Occipital lobe (tissue), 2 donors: ENCODE data around the gene DENR. TPM values are rescaled to one million over a fixed set of nuclear protein-coding genes. Genes with fewer than 3 reads are reported as not detected.
"Not testable (repeated sequence)": the region's sequence is repeated elsewhere in the genome, so short reads cannot be mapped to it uniquely, and the experiment has no call there.

Experiments used
- DNase-seq: peaks from one replicate; lab custom pipeline; 2025; lab: John Stamatoyannopoulos, UW
- total RNA-seq: library from RNA; depleted of rRNA; stranded (reverse); fragments of >200 nt; gene quantifications from one replicate; pipeline ENCODE4 v1.2.3, GENCODE V29; 2014

Gene DENR, protein sequence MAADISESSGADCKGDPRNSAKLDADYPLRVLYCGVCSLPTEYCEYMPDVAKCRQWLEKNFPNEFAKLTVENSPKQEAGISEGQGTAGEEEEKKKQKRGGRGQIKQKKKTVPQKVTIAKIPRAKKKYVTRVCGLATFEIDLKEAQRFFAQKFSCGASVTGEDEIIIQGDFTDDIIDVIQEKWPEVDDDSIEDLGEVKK
- total RNA-seq: 46.6 TPM

DNA sequence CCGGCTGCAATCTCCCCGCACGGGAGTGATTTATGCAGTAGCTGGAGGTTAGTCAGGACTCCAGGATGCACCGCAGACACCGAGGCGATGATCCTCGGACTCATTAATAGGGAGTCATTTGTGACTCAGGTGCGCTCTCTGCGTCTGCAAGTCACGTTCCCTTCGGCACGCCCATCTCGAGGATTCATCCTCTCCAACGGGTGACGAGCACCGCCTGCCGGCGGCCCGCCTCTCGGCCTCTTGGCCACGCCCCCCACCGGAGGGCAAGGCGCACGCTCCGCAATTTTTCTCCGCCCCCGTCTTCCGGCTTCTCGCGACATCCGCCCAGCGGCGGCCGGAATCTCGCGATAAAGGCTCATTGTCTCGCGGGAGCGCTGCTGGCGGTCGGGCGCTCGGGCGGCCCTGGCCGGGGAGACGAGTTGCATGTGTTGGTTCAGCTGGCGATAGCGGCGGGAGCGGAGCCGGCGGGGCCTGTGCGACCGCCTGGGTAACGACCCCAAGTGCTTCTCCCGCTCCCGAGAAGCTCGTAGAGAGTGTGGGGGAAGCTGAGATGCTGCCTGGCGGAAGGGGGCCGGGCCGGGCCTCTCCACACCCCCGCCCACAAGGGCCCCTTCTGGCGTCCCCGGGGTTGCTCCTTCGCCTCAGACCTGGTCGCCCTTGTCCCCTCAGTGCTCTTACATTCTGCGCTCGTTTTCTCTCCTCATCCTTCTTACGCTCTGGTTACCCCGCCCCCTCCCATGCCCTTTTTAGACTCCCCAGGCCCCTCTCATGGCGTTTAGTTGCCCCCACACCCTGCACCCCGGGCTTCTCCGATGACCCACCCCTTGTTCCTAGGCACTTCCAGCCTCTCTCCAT lies at the start of gene DENR:
Gene DENR, plus strand, starts transcription at position 361 of the 855 bp plus-strand sequence. CDS start 878 bp downstream, outside the sequence.
- peak; percentile 95 for DNase-seq

DNA sequence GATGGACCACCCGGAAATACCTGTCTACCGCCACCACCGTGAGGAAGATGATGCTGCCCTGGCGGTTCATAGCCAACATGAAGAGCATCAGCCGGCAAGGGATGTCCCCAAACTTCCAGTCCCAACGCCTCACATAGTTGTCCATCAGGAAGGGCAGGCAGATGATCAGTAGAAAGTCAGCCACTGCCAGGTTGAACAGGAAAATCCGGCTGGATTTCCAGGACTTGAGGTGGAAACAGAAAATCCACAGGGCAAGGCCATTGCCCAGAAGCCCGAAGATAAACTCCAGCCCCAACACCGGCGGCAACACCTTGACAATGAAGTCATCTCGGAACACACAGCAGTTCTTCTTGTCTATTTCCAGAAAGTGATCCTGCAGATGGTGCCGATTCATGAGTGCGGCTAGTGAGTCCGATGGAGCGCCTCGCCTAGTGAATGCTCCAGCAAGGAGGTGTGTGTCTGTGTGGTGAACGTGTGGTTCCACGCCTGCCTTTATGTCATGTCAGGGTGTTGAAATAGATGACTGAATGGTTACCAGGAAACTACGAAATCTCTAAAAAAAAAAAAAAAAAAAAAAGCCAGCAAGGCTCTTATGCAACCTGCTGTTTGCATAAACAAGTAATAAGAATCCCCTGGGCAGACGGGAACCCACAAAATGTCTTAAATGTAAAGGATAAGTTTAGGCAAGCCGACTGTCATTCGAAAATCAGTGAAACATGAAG lies 49.6 kb upstream of the DENR start, which contains the start of gene HCAR2:
Gene HCAR2, minus strand, starts transcription at position 468 of the 722 bp plus-strand sequence. Its CDS starts 74 bp downstream, at position 394.
- not testable (repeated sequence) for DNase-seq

DNA sequence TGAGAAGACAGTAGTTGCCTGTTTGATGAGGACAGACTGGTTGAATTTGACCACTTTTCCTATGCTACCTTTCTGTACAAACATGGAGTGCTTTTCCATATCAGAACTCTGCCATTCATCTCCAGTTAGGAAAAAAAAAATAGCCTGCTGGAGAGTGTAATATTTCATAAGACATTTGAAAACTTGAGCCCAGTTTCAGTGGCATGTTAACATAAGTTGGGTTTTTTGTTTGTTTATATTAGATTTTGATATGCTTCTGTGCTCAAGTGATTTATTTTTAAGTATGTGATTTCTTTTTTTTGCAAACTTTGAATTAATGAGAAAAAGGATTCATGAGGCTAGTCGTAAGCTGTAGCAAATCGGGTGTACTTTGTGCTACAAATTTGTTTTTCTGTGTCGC lies 48.8 kb upstream of the DENR start:
- not testable (repeated sequence) for DNase-seq

DNA sequence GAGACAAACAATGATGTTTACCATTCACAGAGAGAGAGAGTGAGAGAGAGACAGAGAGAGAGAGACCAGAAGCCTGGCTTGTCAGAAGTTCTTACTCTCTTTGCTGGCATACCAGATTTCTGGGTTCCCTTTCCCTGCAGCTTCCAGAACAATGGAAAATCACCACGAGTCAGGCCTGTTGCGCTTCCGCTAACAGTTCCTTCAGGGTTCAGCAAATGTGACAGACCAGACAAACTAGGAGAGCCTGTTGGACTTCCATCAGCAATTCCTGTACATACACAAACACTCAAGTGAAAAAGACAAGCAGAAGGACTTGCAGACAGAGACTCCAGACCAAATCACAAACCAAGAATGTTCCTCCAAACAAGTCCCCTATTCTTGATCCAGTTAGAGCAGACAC lies 43.3 kb upstream of the DENR start:
- DNase-seq: not testable (repeated sequence)

DNA sequence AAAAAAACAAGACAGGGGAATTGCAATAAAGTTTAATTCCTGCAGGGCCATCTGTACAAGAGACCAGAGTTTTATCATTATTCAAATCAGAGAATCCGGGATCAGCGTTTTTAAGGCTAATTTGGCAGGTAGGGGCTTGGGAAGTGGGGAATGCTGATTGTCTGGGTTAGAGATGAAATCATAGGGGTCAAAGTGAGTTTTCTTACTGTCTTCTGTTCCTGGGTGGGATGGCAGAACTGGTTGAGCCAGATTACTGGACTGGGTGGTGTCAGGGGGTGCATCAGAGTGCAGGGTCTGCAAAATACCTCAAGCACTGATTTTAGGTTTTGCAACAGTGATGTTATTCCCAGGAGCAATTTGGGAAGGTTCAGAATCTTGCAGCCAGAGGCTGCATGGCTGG lies 42.3 kb upstream of the DENR start:
- not testable (repeated sequence) for DNase-seq

DNA sequence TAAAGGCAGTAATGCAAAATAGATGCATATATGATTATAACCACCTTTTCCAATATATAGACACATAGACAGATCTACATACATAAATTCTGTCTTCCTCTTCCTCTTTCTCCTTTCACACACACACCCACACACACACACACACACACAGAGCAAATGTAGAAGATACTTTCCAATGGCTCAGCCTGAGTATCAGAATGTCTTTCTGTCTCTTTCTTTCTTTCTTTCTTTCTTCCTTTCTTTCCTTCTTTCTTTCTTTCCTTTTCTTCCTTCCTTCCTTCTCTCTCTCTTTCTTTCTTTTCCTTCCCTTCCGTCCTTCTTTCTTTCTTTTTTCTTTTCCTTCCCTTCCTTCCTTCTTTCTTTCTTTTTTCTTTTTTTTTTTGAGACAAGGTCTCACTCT lies 41.4 kb upstream of the DENR start:
- not testable (repeated sequence) for DNase-seq

DNA sequence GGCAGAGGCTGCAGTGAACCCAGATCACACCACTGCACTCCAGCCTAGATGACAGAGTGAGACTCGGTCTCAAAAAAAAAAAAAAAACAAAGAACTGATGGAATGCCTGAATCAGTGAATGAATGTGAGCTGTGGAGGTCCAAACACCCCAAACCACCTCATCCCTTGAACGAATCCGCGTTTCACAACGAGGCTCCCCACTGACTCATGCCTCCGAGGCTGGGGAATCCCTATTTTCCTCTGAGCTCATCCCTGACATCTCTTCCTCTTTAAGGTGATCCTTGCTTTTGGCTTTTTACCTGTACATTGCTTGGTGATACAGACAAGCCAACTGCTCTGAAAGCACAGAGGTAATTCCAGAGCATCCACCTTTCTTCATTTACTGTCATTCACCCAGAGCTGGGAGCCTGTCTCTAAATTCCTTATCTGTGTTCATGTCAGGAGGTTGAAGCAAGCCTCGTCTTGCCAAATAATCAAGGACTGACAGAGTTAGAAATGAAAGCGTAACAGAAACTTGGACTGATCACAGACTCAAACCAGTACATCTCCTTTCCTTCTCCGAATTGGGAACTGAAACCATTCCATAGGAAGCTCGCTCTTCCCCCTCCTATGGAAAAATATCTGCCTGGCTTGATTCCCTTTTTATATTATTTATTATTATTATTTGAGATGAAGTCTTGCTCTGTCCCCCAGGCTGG lies 39.0 kb upstream of the DENR start:
- DNase-seq: not testable (repeated sequence)

DNA sequence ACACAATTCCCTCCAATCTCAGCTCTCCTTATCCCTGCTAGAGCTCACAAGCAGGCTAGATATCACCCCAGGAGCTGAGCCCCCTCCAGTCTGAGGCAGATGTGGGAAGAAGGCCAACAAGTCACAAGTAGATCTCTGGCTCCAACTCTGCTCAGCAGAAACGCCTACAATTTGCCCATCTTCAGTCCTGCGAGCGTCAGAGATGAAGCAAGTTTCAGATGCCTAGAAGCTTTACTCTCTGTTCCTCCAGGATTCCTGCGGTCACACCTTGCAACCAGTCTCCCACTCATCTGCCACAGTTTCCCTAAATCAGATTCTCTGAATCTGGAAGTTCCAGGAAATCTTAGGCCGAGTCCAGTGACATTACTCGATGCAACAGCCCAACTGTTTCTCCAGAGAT lies 37.4 kb upstream of the DENR start:
- not testable (repeated sequence) for DNase-seq

DNA sequence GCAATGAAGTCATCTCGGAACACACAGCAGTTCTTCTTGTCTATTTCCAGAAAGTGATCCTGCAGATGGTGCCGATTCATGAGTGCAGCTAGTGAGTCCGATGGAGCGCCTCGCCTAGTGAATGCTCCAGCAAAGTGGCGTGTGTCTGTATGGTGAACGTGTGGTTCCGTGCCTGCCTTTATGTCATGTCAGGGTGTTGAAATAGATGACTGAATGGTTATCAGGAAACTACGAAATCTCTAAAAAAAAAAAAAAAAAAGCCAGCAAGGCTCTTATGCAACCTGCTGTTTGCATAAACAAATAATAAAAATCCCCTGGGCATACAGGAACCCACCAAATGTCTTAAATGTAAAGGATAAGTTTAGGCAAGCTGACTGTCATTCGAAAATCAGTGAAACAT lies 36.0 kb upstream of the DENR start, which contains the start of gene HCAR3:
Gene HCAR3, minus strand, starts transcription at position 154 of the 400 bp plus-strand sequence. Its CDS starts 74 bp downstream, at position 80.
- not testable (repeated sequence) for DNase-seq

DNA sequence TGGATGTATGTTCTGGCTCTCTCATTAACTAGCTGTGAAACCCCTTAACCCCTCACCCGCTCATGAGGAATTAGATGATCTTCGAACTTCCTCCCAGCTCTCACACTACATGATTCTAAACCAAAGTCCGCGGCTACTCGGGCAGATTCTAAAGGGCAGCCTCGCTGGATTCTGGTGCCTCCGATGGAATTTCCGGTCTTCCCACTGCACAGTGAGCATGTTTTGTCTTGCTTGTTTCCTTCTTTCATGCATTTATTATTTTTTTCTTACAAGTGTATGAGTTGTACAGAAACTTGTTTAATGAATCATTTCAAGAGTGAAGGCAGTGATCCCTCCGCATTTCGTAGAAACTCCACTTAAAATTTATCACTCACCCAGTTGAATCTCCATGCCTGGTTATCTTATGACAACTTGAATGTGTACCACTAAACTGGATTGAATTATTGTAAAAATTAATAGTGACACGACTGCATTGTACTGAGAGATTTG lies 31.5 kb upstream of the DENR start:
- DNase-seq: no peak

DNA sequence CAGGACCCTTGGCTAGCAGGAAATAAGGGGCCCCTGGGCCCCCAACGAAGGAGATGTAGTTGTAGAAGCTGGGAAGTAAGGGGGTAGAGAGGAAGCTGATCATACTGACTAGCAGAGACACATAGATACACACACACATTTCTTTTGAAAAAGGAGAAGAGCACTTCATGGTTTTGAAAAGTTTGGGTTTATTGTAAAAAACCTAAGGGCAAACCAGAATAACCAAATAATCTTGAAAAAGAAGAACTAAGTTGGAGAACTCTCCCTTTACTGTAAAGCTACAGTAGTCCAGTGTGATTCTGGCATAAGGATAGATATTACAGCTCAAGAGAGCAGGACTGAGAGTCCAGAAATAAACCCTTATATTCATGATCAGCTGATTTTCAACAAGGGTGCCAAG lies 30.2 kb upstream of the DENR start:
- no peak for DNase-seq

DNA sequence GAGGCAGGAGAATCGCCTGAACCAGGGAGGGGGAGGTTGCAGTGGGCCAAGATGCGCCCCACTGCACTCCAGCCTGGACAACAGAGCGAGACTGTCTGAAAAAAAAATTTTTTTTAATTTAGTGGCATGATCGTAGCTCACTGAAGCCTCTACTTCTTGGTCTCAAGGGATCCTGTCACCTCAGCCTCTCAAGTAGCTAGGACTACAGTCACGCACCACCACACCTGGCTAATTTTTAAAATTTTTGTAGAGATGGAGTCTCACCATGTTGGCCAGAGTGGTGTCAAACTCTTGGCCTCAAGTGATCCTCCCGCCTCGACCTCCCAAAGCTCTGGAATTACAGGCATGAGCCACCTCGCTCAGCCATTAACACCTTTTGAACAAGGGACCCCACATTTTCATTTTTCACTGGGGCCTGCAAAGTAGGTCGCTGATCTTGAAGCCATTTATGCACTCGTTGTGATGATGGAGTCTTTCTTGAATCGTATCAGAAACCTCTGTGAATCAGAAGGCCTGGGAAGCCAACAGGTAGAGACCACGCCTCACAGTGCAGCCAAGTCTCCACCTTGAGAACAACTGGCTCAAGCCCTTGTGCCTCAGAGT lies 27.9 kb upstream of the DENR start:
- DNase-seq: no peak

DNA sequence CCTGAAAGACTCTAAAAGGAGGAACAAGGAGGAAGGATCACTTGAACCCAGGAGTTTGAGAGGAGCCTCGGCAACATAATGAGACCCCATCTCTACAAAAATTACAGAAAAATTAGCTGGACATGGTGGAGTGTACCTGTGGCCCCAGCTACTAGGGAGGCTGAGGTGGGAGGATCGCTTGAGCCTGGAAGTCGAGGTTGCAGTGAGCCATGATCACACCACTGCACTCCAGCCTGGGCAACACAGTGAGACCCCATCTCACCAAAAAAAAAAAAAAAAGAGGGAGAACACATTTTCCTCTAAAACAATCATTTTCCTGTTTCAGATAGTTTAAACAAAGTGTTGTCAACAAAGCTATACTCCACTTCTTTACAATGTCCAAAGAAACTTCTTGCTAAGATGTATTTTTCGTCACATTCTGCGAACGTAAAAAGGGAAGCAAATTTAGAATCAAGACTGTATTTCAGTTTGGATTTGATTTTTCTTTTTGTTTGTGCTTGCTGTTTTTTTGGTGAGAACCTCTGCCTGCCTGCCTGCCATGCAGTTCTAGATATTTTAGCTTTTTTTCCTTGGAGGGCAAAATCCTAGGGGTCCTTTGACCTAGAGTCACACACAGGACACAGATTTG lies 27.1 kb upstream of the DENR start:
- no peak for DNase-seq

DNA sequence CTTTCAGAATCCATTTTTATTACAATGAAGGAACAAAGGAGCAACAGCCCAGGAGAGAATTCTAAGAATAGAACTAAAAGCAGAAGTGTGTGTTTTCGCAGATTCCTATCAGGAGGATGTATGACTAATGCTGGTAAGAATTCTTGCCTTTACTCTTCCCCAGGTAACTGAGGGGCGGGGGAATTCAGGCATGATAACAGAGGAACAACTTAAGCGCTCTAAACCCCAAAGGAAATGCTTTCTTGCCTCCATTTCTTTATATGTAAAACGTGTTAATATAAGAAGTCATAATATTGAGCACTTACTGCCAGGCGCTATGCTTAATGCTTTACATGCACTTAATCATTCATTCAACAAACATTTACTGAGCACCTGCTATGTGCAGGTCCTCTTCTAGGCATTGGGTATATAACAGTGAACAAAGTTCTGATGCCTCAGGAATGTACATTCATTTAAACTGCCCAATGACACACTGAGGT lies 26.5 kb upstream of the DENR start:
- DNase-seq: no peak

DNA sequence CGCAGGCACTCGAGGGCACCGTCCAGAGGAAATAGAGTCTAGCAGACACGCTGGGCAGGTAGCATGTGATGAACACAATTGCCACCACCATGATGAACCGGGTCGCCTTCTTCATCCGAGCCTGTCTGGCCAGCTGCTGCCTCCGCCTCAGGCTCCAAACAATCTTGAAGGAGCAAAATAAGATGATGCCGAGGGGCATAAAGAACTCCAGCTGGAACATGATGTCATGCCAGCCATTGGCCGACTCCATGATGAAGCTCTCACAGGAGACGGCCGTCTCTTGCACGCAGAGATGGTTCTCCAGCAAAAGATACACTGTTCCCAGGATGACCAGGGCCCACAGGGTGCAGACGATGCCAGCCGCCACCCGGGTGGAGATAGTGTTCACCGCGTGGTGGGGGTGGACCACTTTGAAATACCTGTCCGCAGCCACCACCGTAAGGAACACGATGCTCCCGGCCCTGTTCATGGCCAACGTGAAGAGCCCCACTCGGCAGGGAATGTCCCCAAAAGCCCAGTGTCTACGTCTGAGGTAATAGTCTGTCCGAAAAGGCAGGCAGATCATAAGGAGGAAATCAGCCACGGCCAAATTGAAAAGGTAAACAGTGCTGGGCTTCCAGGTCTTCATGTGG lies 22.9 kb upstream of the DENR start:
- DNase-seq: no peak

DNA sequence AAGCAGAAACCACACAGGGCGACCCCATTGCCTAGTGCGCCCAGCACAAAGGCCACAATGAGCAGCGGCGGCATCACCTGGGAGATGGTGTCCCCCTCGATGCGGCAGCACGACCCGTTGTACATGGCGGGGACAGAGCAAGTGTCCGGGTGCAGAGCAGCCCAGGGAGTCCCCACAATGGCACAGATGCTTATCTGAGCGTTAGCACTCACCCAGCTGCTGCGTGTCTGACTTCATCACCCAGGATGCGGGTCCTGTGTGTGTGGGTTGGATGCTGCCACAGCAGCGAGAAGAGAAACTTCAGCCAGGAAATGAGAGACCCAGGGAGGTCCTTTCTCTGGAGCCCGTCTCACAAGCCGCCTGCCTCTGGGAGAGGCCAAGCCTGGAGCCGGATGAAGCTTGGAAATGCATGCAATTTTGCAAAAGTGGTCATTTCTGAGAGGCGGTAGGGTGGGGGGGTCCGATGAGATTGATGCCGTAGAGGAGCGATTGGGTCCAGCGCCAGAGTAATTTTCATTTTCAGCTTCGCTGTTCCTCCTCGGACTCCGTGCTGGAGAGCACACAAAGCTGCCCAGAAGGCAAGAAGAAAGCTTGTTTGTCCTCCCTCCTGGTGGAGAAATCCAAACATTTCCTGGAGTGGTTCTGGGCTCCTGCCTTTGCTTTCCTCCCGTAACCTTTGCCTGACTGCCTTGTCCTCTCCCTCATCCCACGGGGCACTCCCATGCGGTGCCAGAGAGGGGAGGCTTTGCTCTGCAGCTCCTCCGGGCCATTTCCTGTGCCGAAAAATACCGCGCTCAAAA lies 22.2 kb upstream of the DENR start, which contains the start of gene HCAR1:
Gene HCAR1, minus strand, starts transcription at position 630 of the 800 bp plus-strand sequence. Its CDS starts 505 bp downstream, at position 125.
- no peak for DNase-seq

DNA sequence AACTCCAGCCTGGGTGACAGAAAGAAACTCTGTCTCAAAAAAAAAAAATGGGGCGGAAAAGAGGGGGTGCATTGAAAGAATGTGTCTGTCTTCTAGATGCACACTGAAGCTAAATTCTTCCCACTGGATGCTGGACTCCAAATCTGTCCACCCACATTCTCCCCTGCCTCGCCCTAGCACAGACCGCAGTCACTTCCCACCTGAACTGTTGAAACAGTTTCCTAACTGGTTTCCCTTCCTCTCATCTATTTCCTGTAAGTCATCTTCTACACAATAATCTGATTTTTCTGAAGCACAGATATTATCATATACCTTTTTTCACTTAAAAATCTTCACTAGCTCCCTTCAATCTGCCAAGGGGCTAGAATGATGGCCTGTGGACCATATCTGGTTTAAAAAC lies 20.5 kb upstream of the DENR start:
- no peak for DNase-seq

DNA sequence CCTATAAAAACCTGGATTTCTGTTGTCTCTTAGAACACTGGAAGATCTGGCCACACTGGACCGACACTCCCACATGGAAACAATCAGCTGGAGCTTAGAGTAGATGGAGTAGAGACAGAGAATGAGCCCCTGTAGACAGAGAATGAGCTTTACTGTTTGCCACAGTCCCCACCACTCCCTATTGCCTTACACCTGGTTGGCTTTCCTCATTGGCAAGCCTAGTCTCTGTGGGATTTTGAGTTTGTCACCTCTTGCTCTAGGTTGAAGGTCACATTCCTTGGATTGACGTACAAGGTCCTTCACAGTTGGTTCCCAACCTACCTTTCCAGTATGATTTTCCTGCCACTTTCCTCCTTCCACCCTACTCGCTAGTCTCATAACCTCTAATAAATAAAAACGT lies 20.0 kb upstream of the DENR start:
- DNase-seq: no peak

DNA sequence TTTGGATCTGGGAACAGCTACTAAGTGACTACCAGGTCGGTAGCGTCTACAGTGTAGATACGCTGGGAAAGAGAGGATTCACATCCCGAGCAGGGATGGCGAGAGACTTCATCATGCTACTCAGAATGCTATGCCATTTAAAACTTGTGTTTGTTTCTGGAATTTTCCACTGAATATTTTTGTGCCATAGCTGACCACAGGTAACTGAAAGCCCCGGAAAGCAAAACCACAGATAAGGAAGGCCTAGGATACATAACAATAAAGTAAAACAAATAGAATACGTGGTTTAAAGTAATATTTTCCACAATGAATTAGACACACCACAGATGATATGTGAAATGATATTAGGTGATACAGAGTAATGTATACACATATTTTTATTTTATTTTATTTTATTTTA lies 14.1 kb upstream of the DENR start:
- no peak for DNase-seq
